Fibroblast of lung (primary cell): Measurements from ENCODE around the gene ITGA3. TPM values are rescaled to one million over a fixed set of nuclear protein-coding genes. Genes with fewer than 3 reads are reported as not detected.
"Not testable (repeated sequence)": the region's sequence is repeated elsewhere in the genome, so short reads cannot be mapped to it uniquely, and the experiment has no call there.

Source experiments
- DNase-seq, 2 donors: peaks; one replicate each; pipeline versions ENCODE4 v3.0.0 to v3.0.0-alpha.2; 2010; ENCODE audit warnings: low read depth in 2 of 2
- H2AFZ ChIP-seq: 2 replicates; pipeline ENCODE4 v1.5.1; 2012; ENCODE audit warnings: low read length, control low read depth, inconsistent platforms
- H3K27ac ChIP-seq: 2 replicates; pipeline ENCODE4 v1.5.1; 2011; ENCODE audit warnings: low read length, control low read depth; ENCODE audit not compliant: insufficient read depth
- H3K27me3 ChIP-seq: 2 replicates; pipeline ENCODE4 v1.5.1; 2011; ENCODE audit warnings: mild to moderate bottlenecking, low read length; ENCODE audit not compliant: control insufficient read depth, insufficient read depth
- H3K36me3 ChIP-seq: 2 replicates; pipeline ENCODE4 v1.5.1; 2011; ENCODE audit warnings: low read length; ENCODE audit not compliant: control insufficient read depth, insufficient read depth
- H3K4me1 ChIP-seq: 2 replicates; pipeline ENCODE4 v1.5.1; 2011; ENCODE audit warnings: low read length; ENCODE audit not compliant: control insufficient read depth, insufficient read depth; ENCODE audit errors: extremely low read depth
- H3K4me2 ChIP-seq: 2 replicates; pipeline ENCODE4 v1.5.1; 2011; ENCODE audit warnings: low read length, control low read depth; ENCODE audit not compliant: insufficient read depth; ENCODE audit errors: extremely low read depth
- H3K4me3 ChIP-seq, 4 experiments: fragments of 200-600 bp in 1 of 4; sonication (generic) in 1 of 4; replicated peaks in 1 of 4; 2 replicates each; pipeline ENCODE4 v1.5.1; 2011 to 2016; ENCODE audit warnings: low read length in 4 of 4, low read depth in 3 of 4, mild to moderate bottlenecking in 3 of 4, control low read depth in 2 of 4, inconsistent platforms in 1 of 4, mixed read lengths in 1 of 4; ENCODE audit not compliant: insufficient read depth in 1 of 4; ENCODE audit errors: control extremely low read depth in 1 of 4
- H3K79me2 ChIP-seq: 2 replicates; pipeline ENCODE4 v1.5.1; 2012; ENCODE audit warnings: mild to moderate bottlenecking, low read length, inconsistent platforms; ENCODE audit not compliant: control insufficient read depth, insufficient read depth
- H3K9ac ChIP-seq: 2 replicates; pipeline ENCODE4 v1.5.1; 2011; ENCODE audit warnings: mild to moderate bottlenecking, low read length, control low read depth; ENCODE audit not compliant: insufficient read depth
- H3K9me3 ChIP-seq: 2 replicates; pipeline ENCODE4 v1.5.1; 2012; ENCODE audit warnings: low read depth, low read length; ENCODE audit not compliant: control insufficient read depth, insufficient read depth
- H4K20me1 ChIP-seq: 2 replicates; pipeline ENCODE4 v1.5.1; 2011; ENCODE audit warnings: low read length; ENCODE audit not compliant: control insufficient read depth, insufficient read depth; ENCODE audit errors: extremely low read depth
- EZH2 ChIP-seq: IDR thresholded peaks from 2 replicates; pipeline ENCODE4 v1.5.1; 2012; ENCODE audit warnings: low read length, control low read depth, mild to moderate bottlenecking; ENCODE audit errors: missing control alignments
- polyA plus RNA-seq, 2 donors: library from polyadenylated mRNA; depleted of rRNA in 1 of 2; stranded (reverse) in 1 of 2; unstranded in 1 of 2; fragments of >200 nt; gene quantifications; 2 replicates each; pipeline ENCODE4 v1.2.1, GENCODE V29; 2011 to 2012; ENCODE audit warnings: missing spikeins in 1 of 2
- total RNA-seq: library from RNA; depleted of rRNA; stranded (reverse); fragments of >200 nt; gene quantifications from 2 replicates; pipeline ENCODE4 v1.2.1, GENCODE V29; 2014
- TF ChIP-seq, protein P1 (sequence below), 2 donors: IDR thresholded peaks in 1 of 2; conservative IDR thresholded peaks in 1 of 2; 1 replicate in 1 of 2; 2 replicates in 1 of 2; pipeline ENCODE4 v1.5.1; 2011 to 2012; ENCODE audit warnings: low read length in 2 of 2, control low read depth in 1 of 2, inconsistent platforms in 1 of 2, low read depth in 1 of 2, mild to moderate bottlenecking in 1 of 2

ITGA3 gene
- total and polyA plus RNA-seq, 2 donors (not counting 1 experiment from before 2014, with no cell fraction given) = 67.3 to 269 TPM

DNA sequence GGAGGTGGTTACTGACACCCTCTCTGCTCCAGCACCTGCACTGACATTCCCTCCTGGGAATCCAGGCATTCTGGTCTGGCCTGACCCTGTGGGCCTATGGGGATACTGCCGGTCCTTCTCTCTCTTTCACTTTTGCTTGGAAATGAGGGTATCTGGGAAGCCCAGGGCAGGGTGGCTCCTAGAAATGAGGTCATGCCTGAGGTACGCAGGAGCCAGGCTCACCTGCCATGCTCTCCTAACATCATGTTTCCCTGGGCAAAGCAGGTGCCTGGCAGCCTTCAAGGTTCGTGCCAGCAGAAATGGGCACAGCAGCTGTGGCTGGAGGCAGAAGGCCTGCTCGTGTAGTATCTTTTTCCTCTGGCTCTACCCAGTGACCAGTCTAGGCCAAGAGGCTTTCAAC is 3.3 kb downstream of the ITGA3 start:
- H3K9ac ChIP-seq = no peak overlapping the region
- H2AFZ ChIP-seq = no peak overlapping the region
- peaks cover 2% of the 10 kb centered on the region for H3K36me3 ChIP-seq
- no peak for DNase-seq
- no peaks in the 10 kb centered on the region for H3K9me3 ChIP-seq
- peaks cover 62% of the 10 kb centered on the region for H3K4me1 ChIP-seq
- peak overlapping the region; percentile 8 to 82 (median 12) for H3K4me3 ChIP-seq
- no peaks in the 10 kb centered on the region for H3K27me3 ChIP-seq
- H3K27ac ChIP-seq = peak overlapping the region; percentile 54
- H4K20me1 ChIP-seq = no peaks in the 10 kb centered on the region
- peaks cover 87% of the 10 kb centered on the region for H3K79me2 ChIP-seq
- H3K4me2 ChIP-seq = peak overlapping the region; percentile 71
- TF ChIP-seq, protein P1, sequence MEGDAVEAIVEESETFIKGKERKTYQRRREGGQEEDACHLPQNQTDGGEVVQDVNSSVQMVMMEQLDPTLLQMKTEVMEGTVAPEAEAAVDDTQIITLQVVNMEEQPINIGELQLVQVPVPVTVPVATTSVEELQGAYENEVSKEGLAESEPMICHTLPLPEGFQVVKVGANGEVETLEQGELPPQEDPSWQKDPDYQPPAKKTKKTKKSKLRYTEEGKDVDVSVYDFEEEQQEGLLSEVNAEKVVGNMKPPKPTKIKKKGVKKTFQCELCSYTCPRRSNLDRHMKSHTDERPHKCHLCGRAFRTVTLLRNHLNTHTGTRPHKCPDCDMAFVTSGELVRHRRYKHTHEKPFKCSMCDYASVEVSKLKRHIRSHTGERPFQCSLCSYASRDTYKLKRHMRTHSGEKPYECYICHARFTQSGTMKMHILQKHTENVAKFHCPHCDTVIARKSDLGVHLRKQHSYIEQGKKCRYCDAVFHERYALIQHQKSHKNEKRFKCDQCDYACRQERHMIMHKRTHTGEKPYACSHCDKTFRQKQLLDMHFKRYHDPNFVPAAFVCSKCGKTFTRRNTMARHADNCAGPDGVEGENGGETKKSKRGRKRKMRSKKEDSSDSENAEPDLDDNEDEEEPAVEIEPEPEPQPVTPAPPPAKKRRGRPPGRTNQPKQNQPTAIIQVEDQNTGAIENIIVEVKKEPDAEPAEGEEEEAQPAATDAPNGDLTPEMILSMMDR (conservative IDR thresholded peaks at IDR 0.05 in 1 of 2, IDR thresholded peaks at IDR 0.05 in 1 of 2; ENCODE audit: low read depth in 1 of 2, low read length in 2 of 2) = no peak
- TF ChIP-seq EZH2 = no peak

DNA sequence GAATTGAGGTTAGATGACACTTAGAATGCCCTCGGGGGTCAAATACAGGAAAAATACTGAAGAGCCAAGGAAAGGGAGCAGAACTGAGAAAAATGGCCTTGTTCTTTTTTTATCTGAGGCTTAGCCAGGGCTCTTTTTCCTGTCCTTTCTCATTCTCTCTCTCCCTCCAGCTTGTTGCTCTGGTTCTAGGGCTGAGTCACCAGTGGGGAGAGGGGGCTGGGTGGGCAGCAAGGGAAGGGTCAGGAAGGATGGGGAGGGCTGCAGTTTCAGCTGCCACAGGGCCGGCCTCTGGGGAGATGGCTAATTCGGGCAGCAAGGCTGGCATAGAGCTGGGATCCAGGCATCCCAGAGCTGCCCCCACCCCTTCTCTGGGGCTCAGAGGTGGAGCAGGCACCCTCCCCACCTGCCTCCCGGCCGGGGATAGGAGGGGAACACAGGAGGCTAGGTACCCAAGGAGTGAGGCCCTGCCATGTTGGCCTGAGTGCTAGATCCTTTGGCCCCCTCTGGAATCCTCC is 3.9 kb downstream of the ITGA3 start:
- Histone ChIP-seq H4K20me1 (no peaks in the 10 kb centered on the region), H3K9me3 (no peaks in the 10 kb centered on the region), H3K4me1 (peaks cover 67% of the 10 kb centered on the region), H3K79me2 (peaks cover 88% of the 10 kb centered on the region), H3K27ac (peak overlapping the region; percentile 54), H2AFZ (no peak overlapping the region), H3K9ac (no peak overlapping the region), H3K4me2 (peak overlapping the region; percentile 71), H3K4me3 (peak overlapping the region in 2 of 4 experiments; percentile 9 to 82), H3K27me3 (no peaks in the 10 kb centered on the region), H3K36me3 (peaks cover 2% of the 10 kb centered on the region)
- peak; percentile 56 to 70 for DNase-seq
- TF ChIP-seq, protein P1 (conservative IDR thresholded peaks at IDR 0.05 in 1 of 2, IDR thresholded peaks at IDR 0.05 in 1 of 2; ENCODE audit: low read depth in 1 of 2, low read length in 2 of 2) = no peak
- TF ChIP-seq EZH2 = no peak

DNA sequence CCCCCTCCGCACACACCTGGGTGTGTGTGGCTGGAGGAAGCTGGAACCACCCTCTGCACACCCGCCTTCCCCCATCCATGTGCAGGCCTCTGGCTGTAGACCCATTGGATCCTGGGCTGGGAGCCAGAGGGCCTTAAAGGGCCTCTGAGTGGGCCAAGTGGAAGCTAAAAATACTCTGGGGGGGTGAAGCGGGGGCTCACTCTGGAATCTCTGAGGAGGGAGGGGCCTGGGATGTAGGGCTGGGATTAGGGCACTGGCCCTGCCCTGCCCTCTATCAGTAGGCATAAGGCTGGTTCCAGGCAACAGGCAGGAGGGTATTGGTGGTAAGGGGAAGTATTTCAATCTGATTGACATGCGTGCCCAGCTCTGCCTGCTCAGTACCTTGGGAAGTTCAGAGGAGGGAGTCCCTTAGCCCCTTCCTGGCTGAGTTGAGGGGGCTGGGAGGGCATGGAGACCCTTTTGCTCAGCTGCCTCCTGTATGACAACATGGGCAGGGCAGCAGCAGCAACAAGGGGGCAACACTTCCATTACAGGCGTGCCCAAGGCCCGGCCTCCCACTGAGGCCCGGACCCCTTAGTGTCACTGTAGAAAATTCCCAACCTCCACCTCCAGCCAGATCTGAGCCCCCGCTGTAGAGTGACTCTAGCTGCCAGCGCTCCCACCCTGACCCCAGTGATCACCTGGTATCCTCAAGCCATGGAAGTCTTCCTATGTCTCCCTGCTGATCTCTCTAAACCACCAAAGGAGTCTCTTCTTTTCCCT is 5.2 kb downstream of the ITGA3 start:
- H3K27me3 ChIP-seq = no peaks in the 10 kb centered on the region
- no peak overlapping the region for H3K9ac ChIP-seq
- H3K4me2 ChIP-seq = peak overlapping the region; percentile 71
- peaks cover 86% of the 10 kb centered on the region for H3K79me2 ChIP-seq
- H3K36me3 ChIP-seq = peaks cover 2% of the 10 kb centered on the region
- no peaks in the 10 kb centered on the region for H3K9me3 ChIP-seq
- peak overlapping the region in 1 of 4 experiments; percentile 20 for H3K4me3 ChIP-seq
- H3K4me1 ChIP-seq = peaks cover 72% of the 10 kb centered on the region
- peak overlapping the region; percentile 63 for H3K27ac ChIP-seq
- peak; percentile 82 to 89 for DNase-seq
- no peak overlapping the region for H2AFZ ChIP-seq
- TF ChIP-seq, protein P1 (conservative IDR thresholded peaks at IDR 0.05 in 1 of 2, IDR thresholded peaks at IDR 0.05 in 1 of 2; ENCODE audit: low read depth in 1 of 2, low read length in 2 of 2) = no peak
- no peak for TF ChIP-seq EZH2
- H4K20me1 ChIP-seq = no peaks in the 10 kb centered on the region

DNA sequence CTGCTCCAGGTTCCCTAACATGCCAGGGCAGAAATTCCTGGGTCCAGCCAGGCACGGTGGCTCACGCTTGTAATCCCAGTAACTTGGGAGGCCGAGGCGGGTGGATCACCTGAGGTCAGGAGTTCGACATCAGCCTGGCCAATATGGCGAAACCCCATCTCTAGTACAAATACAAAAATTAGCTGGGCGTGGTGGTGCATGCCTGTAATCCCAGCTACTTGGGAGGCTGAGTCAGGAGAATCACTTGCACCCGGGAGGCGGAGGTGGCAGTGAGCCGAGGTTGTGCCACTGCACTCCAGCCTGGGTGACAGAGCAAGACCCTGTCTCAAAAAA is 5.8 kb downstream of the ITGA3 start:
- not testable (repeated sequence) for DNase-seq
- H3K27ac ChIP-seq = peak overlapping the region; percentile 63

More for the DNA sequence above, 5.8 kb downstream of the ITGA3 start:
- H3K79me2 ChIP-seq = peaks cover 85% of the 10 kb centered on the region
- H2AFZ ChIP-seq, H3K27me3 ChIP-seq, H3K9me3 ChIP-seq, H3K9ac ChIP-seq, H3K36me3 ChIP-seq, H3K4me3 ChIP-seq, H3K4me2 ChIP-seq, H4K20me1 ChIP-seq: not testable (repeated sequence)
- H3K4me1 ChIP-seq = peaks cover 72% of the 10 kb centered on the region
